Astrocyte of the spinal cord (primary cell): ENCODE data around the gene LTN1.
"Not testable (repeated sequence)": the region's sequence is repeated elsewhere in the genome, so short reads cannot be mapped to it uniquely, and the experiment has no call there.

Experiments used
- DNase-seq: peaks from one replicate; pipeline ENCODE4 v3.0.0; 2011; ENCODE audit warnings: low read depth, low spot score
- H3K4me3 ChIP-seq: 2 replicates; pipeline ENCODE4 v1.5.1; 2011; ENCODE audit warnings: low read depth, mild to moderate bottlenecking, low read length, moderate library complexity
- CTCF ChIP-seq: IDR thresholded peaks from 2 replicates; pipeline ENCODE4 v1.5.1; 2012; ENCODE audit warnings: low read depth, mild to moderate bottlenecking, low read length, inconsistent platforms
- in situ Hi-C: cut with HindIII; loops from 2 replicates; pipeline ENCODE4 v1.10.0; 2017; ENCODE audit warnings: low sequenced_read_pairs

The LTN1 gene

GRCh38 chr21:28936721-28937120 lies 56.0 kb downstream of the LTN1 start:
- in situ Hi-C loops, result no loop called here
- no peak for DNase-seq
- no peak overlapping the region for H3K4me3 ChIP-seq
- TF ChIP-seq CTCF, result no peak

GRCh38 chr21:28936036-28936435 lies 56.6 kb downstream of the LTN1 start:
- in situ Hi-C loops, result no loop called here
- no peak for TF ChIP-seq CTCF
- H3K4me3 ChIP-seq, result no peak overlapping the region
- DNase-seq, result no peak

GRCh38 chr21:28932717-28933116 lies 60.0 kb downstream of the LTN1 start:
- in situ Hi-C loops, result no loop called here
- TF ChIP-seq CTCF, result no peak
- DNase-seq, result no peak
- no peak overlapping the region for H3K4me3 ChIP-seq

- H3K4me3 ChIP-seq, DNase-seq, in situ Hi-C loops: not testable (repeated sequence)
Measured at GRCh38 chr21:28931708-28932372, 60.8 kb downstream of the LTN1 start.

- H3K4me3 ChIP-seq, result no peak overlapping the region
- in situ Hi-C loops, result no loop called here
- DNase-seq, result no peak
- TF ChIP-seq CTCF, result no peak
Measured at GRCh38 chr21:28928578-28929420, 63.9 kb downstream of the LTN1 start.

GRCh38 chr21:28927130-28927529 lies 65.5 kb downstream of the LTN1 start:
- DNase-seq, result no peak
- no peak for TF ChIP-seq CTCF
- in situ Hi-C loops, result no loop called here
- no peak overlapping the region for H3K4me3 ChIP-seq

GRCh38 chr21:28923439-28923975 lies 69.2 kb downstream of the LTN1 start:
- no peak for TF ChIP-seq CTCF
- in situ Hi-C loops, result no loop called here
- H3K4me3 ChIP-seq, result no peak overlapping the region
- no peak for DNase-seq
